Measurements from ENCODE around the gene GRIK4.

Gene GRIK4

DNA sequence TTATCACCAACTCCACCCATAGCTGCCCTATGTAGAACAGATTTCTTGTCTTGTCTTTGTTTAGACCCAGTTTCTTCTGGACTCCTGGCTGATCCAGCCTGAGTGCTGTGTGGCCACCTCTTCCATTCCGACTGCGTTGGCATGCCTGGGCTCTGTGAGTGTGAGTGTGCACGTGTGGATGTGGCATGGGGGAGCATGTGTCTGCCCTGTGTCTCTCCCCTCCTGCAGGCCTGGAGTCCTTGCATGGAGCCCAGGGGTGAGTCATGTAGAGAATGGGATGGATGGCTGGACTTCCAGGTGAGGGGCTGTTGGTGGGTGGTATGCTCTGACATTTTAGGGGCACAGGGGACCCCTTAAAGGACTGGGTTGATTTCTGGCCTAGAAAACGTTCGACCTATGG, 194.7 kb downstream of the GRIK4 start:
- TF ChIP-seq, protein P1, sequence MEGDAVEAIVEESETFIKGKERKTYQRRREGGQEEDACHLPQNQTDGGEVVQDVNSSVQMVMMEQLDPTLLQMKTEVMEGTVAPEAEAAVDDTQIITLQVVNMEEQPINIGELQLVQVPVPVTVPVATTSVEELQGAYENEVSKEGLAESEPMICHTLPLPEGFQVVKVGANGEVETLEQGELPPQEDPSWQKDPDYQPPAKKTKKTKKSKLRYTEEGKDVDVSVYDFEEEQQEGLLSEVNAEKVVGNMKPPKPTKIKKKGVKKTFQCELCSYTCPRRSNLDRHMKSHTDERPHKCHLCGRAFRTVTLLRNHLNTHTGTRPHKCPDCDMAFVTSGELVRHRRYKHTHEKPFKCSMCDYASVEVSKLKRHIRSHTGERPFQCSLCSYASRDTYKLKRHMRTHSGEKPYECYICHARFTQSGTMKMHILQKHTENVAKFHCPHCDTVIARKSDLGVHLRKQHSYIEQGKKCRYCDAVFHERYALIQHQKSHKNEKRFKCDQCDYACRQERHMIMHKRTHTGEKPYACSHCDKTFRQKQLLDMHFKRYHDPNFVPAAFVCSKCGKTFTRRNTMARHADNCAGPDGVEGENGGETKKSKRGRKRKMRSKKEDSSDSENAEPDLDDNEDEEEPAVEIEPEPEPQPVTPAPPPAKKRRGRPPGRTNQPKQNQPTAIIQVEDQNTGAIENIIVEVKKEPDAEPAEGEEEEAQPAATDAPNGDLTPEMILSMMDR (IDR thresholded peaks at IDR 0.05; ENCODE audit: low read depth, low read length, poor library complexity, severe bottlenecking), result no peak
- no peak for TF ChIP-seq EZH2phosphoT487 (IDR thresholded peaks at IDR 0.05; ENCODE audit: borderline replicate concordance, low read length)

DNA sequence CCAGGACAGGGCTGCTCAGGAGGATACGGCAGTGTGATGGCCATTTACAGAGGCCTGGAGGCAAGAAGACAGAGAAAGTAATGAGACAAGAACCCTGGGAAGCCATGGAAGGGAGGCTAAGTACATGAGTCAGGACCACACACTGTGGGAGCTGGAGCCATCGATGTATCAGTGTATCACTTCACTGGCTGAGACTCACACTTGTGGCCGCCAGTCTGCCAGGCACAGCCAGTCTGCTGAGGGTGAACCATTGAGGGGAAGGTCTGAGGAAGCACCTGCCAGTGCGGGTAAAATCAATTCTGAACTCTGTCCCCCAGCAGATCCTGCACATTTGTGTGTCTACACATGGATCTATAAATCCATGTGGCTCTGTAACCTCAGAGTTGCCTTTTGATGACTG, 195.6 kb downstream of the GRIK4 start:
- no peak overlapping the region for H3K4me2 ChIP-seq (ENCODE audit: low read length)
- peaks cover 16% of the 10 kb centered on the region for H3K9me3 ChIP-seq (ENCODE audit: control insufficient read depth, insufficient read depth, low read length)
- H3F3A ChIP-seq (ENCODE audit: control insufficient read depth, insufficient read depth), result peaks cover 27% of the 10 kb centered on the region
- H3K27ac ChIP-seq (ENCODE audit: low read depth, low read length), result no peak overlapping the region
- TF ChIP-seq EZH2phosphoT487 (IDR thresholded peaks at IDR 0.05; ENCODE audit: borderline replicate concordance, low read length), result no peak
- TF ChIP-seq, protein P1 (IDR thresholded peaks at IDR 0.05; ENCODE audit: low read depth, low read length, poor library complexity, severe bottlenecking), result no peak
- H3K36me3 ChIP-seq (ENCODE audit: control insufficient read depth, low read length), result peaks cover 10% of the 10 kb centered on the region; the same call in 1 of the 2 replicates
- no peak overlapping the region for H3K4me3 ChIP-seq (ENCODE audit: low read length)
- H3K4me1 ChIP-seq (ENCODE audit: control insufficient read depth, low read length), result peaks cover 35% of the 10 kb centered on the region
- no peaks in the 10 kb centered on the region for H4K20me1 ChIP-seq (ENCODE audit: control insufficient read depth, insufficient read depth, low read depth, low read length)
- no peaks in the 10 kb centered on the region for H3K27me3 ChIP-seq (ENCODE audit: control insufficient read depth, low read length)
- no peaks in the 10 kb centered on the region for H3K9me2 ChIP-seq (replicated peaks; ENCODE audit: control insufficient read depth, low read length)
- H3K79me2 ChIP-seq (ENCODE audit: control insufficient read depth, low read length), result no peaks in the 10 kb centered on the region

More for the DNA sequence above, 194.7 kb downstream of the GRIK4 start:
- Histone ChIP-seq H3K9me2 (replicated peaks; ENCODE audit: control insufficient read depth, low read length) (no peaks in the 10 kb centered on the region), H3K4me1 (ENCODE audit: control insufficient read depth, low read length) (peaks cover 41% of the 10 kb centered on the region), H3K79me2 (ENCODE audit: control insufficient read depth, low read length) (no peaks in the 10 kb centered on the region), H3F3A (ENCODE audit: control insufficient read depth, insufficient read depth) (peaks cover 31% of the 10 kb centered on the region), H3K27me3 (ENCODE audit: control insufficient read depth, low read length) (no peaks in the 10 kb centered on the region), H3K9me3 (ENCODE audit: control insufficient read depth, insufficient read depth, low read length) (peaks cover 16% of the 10 kb centered on the region), H3K4me2 (ENCODE audit: low read length) (no peak overlapping the region), H3K27ac (ENCODE audit: low read depth, low read length) (no peak overlapping the region), H3K36me3 (ENCODE audit: control insufficient read depth, low read length) (peaks cover 10% of the 10 kb centered on the region; the same call in 1 of the 2 replicates), H4K20me1 (ENCODE audit: control insufficient read depth, insufficient read depth, low read depth, low read length) (no peaks in the 10 kb centered on the region), H3K4me3 (ENCODE audit: low read length) (no peak overlapping the region)

DNA sequence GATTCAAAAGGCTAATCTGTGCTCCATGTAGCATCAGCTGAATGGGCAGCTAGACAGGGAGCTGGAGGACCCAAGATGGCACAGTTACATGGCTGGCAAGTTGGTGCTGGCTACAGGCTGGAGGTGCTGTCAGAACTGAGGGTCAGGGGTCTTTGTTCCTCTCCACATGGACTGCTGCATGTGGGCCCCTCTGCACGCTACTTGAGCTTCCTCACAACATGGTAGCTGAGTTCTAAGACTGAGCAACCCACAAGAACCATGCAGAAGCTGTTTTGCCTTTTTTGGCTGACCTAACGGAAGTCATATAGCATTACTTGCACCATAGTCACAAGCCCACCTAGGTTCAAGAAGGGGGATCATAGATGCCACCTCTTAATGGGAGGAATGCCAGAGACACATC, 196.1 kb downstream of the GRIK4 start:
- H3K27me3 ChIP-seq (ENCODE audit: control insufficient read depth, low read length), result no peaks in the 10 kb centered on the region
- H3K9me2 ChIP-seq (replicated peaks; ENCODE audit: control insufficient read depth, low read length), result no peaks in the 10 kb centered on the region
- no peak for TF ChIP-seq EZH2phosphoT487 (IDR thresholded peaks at IDR 0.05; ENCODE audit: borderline replicate concordance, low read length)
- TF ChIP-seq, protein P1 (IDR thresholded peaks at IDR 0.05; ENCODE audit: low read depth, low read length, poor library complexity, severe bottlenecking), result no peak
- no peaks in the 10 kb centered on the region for H4K20me1 ChIP-seq (ENCODE audit: control insufficient read depth, insufficient read depth, low read depth, low read length)
- H3K36me3 ChIP-seq (ENCODE audit: control insufficient read depth, low read length), result peaks cover 10% of the 10 kb centered on the region; the same call in 1 of the 2 replicates
- peaks cover 16% of the 10 kb centered on the region for H3K9me3 ChIP-seq (ENCODE audit: control insufficient read depth, insufficient read depth, low read length)
- peaks cover 35% of the 10 kb centered on the region for H3K4me1 ChIP-seq (ENCODE audit: control insufficient read depth, low read length)
- peaks cover 22% of the 10 kb centered on the region for H3F3A ChIP-seq (ENCODE audit: control insufficient read depth, insufficient read depth)
- H3K4me3 ChIP-seq (ENCODE audit: low read length), result no peak overlapping the region
- no peak overlapping the region for H3K4me2 ChIP-seq (ENCODE audit: low read length)
- no peaks in the 10 kb centered on the region for H3K79me2 ChIP-seq (ENCODE audit: control insufficient read depth, low read length)
- no peak overlapping the region for H3K27ac ChIP-seq (ENCODE audit: low read depth, low read length)

All from DOHH2 (cell line).